ENCODE measurements around the gene GLB1L3.
A peak's percentile ranks its signal among the peaks of the same experiment; 100 is the strongest.
"Not testable (repeated sequence)": the region's sequence is repeated elsewhere in the genome, so short reads cannot be mapped to it uniquely, and the experiment has no call there.

Gene GLB1L3

GRCh38 chr11:134343646-134344045, 67.5 kb downstream of the GLB1L3 start:
- DNase-seq, result no peak

- not testable (repeated sequence) for DNase-seq
Measured at GRCh38 chr11:134344497-134345236, 68.5 kb downstream of the GLB1L3 start.

- DNase-seq, result no peak
Measured at GRCh38 chr11:134345237-134345550, 69.0 kb downstream of the GLB1L3 start.

GRCh38 chr11:134346101-134346975, 70.2 kb downstream of the GLB1L3 start:
- no peak for DNase-seq

- no peak for DNase-seq
Measured at GRCh38 chr11:134346976-134347350, 70.8 kb downstream of the GLB1L3 start.

GRCh38 chr11:134347441-134347840, 71.3 kb downstream of the GLB1L3 start:
- DNase-seq, result no peak

GRCh38 chr11:134349109-134349801, 73.1 kb downstream of the GLB1L3 start:
- DNase-seq, result no peak

- DNase-seq, result no peak
Measured at GRCh38 chr11:134349802-134350355, 73.7 kb downstream of the GLB1L3 start.

- DNase-seq, result no peak
Measured at GRCh38 chr11:134350381-134350780, 74.2 kb downstream of the GLB1L3 start.

- no peak for DNase-seq
Measured at GRCh38 chr11:134352111-134352510, 75.9 kb downstream of the GLB1L3 start.

- no peak for DNase-seq
Measured at GRCh38 chr11:134355136-134355535, 79.0 kb downstream of the GLB1L3 start.

GRCh38 chr11:134355656-134356055, 79.5 kb downstream of the GLB1L3 start:
- DNase-seq, result no peak

- no peak for DNase-seq
Measured at GRCh38 chr11:134356656-134357544, 80.7 kb downstream of the GLB1L3 start.

- DNase-seq, result no peak
Measured at GRCh38 chr11:134357545-134357839, 81.3 kb downstream of the GLB1L3 start.

GRCh38 chr11:134358165-134358855, 82.1 kb downstream of the GLB1L3 start:
- no peak for DNase-seq

- no peak for DNase-seq
Measured at GRCh38 chr11:134358856-134359490, 82.8 kb downstream of the GLB1L3 start.

GRCh38 chr11:134359646-134360045, 83.5 kb downstream of the GLB1L3 start:
- DNase-seq, result no peak

- DNase-seq, result peak; percentile 17 to 91 (median 76)
Measured at GRCh38 chr11:134360050-134360835, 84.1 kb downstream of the GLB1L3 start.

- no peak for DNase-seq
Measured at GRCh38 chr11:134361661-134362060, 85.5 kb downstream of the GLB1L3 start.
